Measurements from ENCODE around the gene ARRDC3.

ARRDC3 gene

DNA sequence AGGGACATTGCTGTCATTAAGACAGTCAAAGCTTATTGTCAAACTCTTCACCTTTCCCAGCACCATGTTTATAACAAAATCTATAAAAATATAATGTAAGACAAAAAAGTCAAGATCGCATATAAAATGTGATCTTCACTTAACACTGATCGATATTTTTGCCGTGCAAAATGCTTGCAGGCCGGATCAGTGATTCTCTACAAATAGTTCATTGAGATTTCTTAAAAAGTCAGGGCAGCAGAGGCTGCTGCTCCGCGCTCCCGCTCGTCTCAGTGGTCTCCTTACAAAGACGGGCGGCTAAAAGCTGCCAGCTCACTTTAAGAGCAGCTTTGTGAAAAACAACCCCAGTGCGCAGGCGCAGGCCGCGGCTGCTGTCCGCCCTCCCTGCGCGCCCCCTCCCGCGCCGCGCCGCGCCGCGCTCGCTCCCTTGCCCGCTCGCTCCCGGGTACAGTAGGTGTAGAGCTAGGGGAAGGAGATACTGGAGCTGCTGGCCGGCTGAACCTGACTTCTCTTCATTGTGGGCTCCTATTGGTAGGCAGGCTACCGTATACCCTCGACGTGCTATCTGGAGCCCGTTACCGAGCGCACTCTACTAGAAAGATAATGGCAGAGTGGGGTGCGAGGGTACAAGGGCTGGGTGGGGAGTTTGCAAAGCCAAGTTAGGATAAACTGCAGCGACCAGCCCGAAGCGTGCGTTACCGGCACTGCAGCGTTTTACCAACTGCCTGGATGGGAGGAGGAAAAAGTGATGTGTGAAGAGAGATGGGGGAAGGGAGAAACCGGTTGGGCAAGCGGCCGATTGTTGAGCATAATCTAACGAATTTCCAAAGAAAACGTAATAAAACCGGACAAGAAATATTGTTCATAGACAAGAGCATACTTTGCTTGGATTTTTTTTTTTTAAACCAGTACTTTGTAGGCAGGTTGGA is at the start of gene ARRDC3:
TSS of gene ARRDC3 (minus strand) at position 291 of the 929 bp plus-strand sequence. CDS start at position 66, 225 bp downstream.
- H3K4me1 ChIP-seq (ENCODE audit: insufficient read depth, low read length, severe bottlenecking) = peaks cover 22% of the 10 kb centered on the region
- H3F3A ChIP-seq (ENCODE audit: insufficient read depth, low read length) = 0 out of 2 replicates have a peak, but pooled peaks cover 3% of the 10 kb centered on the region
- TF ChIP-seq EZH2 (IDR thresholded peaks at IDR 0.05; ENCODE audit: borderline replicate concordance, low read length) (no peak), CTCF (IDR thresholded peaks at IDR 0.05; ENCODE audit: low read length) (no peak)
- H4K20me1 ChIP-seq (ENCODE audit: insufficient read depth, low read length) = no peaks in the 10 kb centered on the region
- no peaks in the 10 kb centered on the region for H3K9me3 ChIP-seq (ENCODE audit: low read length)
- H3K79me2 ChIP-seq (ENCODE audit: insufficient read depth, low read length) = peaks cover 35% of the 10 kb centered on the region
- peak within 1 kb of the TSS; percentile 84 for H3K4me3 ChIP-seq (ENCODE audit: low read depth, low read length, poor library complexity, severe bottlenecking)
- H3K9ac ChIP-seq (ENCODE audit: low read length) = peak within 1 kb of the TSS; percentile 99
- no peaks in the 10 kb centered on the region for H3K27me3 ChIP-seq (ENCODE audit: insufficient read depth, low read length)
- H2AFZ ChIP-seq (ENCODE audit: low read length) = no peak within 1 kb of the TSS; the same call in 1 of the 2 replicates
- H3K27ac ChIP-seq (ENCODE audit: low read depth, low read length, poor library complexity, severe bottlenecking) = peak within 1 kb of the TSS; percentile 96
- H3K36me3 ChIP-seq (ENCODE audit: insufficient read depth, low read length) = peaks cover 24% of the 10 kb centered on the region
- H3K9me2 ChIP-seq (ENCODE audit: low read depth, low read length) = no peaks in the 10 kb centered on the region
- H3K4me2 ChIP-seq (ENCODE audit: low read length) = peak within 1 kb of the TSS; percentile 80

DNA sequence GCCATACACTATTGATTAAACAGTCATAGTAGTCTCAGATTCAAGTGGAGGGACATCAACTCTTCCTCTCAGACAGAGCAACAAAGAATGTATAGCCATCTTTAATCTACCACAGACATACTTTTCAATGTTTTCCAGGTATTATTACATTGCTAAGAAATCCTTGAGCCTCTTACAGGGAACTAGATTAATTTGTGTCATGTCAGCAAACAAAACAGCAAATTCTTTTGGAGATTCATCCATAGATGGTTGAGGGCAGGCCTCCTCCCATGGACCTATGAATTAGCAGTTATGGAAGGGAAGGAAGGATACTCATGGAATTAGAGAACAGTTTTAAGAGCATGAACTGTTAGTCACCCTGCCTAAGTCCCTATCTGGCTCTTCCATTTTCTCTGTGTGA is 47.8 kb upstream of the ARRDC3 start:
- H3K36me3 ChIP-seq (ENCODE audit: insufficient read depth, low read length) = no peaks in the 10 kb centered on the region
- TF ChIP-seq CTCF (IDR thresholded peaks at IDR 0.05; ENCODE audit: low read length) (no peak), EZH2 (IDR thresholded peaks at IDR 0.05; ENCODE audit: borderline replicate concordance, low read length) (no peak)
- H2AFZ ChIP-seq (ENCODE audit: low read length) = no peak overlapping the region
- no peaks in the 10 kb centered on the region for H3K4me1 ChIP-seq (ENCODE audit: insufficient read depth, low read length, severe bottlenecking)
- no peaks in the 10 kb centered on the region for H3F3A ChIP-seq (ENCODE audit: insufficient read depth, low read length)
- no peak overlapping the region for H3K9ac ChIP-seq (ENCODE audit: low read length)
- no peaks in the 10 kb centered on the region for H3K27me3 ChIP-seq (ENCODE audit: insufficient read depth, low read length)
- no peaks in the 10 kb centered on the region for H3K9me2 ChIP-seq (ENCODE audit: low read depth, low read length)
- H3K4me3 ChIP-seq (ENCODE audit: low read depth, low read length, poor library complexity, severe bottlenecking) = no peak overlapping the region
- H3K27ac ChIP-seq (ENCODE audit: low read depth, low read length, poor library complexity, severe bottlenecking) = no peak overlapping the region
- no peaks in the 10 kb centered on the region for H3K79me2 ChIP-seq (ENCODE audit: insufficient read depth, low read length)
- no peaks in the 10 kb centered on the region for H3K9me3 ChIP-seq (ENCODE audit: low read length)
- no peak overlapping the region for H3K4me2 ChIP-seq (ENCODE audit: low read length)
- no peaks in the 10 kb centered on the region for H4K20me1 ChIP-seq (ENCODE audit: insufficient read depth, low read length)

- Histone ChIP-seq H3K27ac (ENCODE audit: low read depth, low read length, poor library complexity, severe bottlenecking) (no peak overlapping the region), H3F3A (ENCODE audit: insufficient read depth, low read length) (no peaks in the 10 kb centered on the region), H3K27me3 (ENCODE audit: insufficient read depth, low read length) (no peaks in the 10 kb centered on the region), H3K9ac (ENCODE audit: low read length) (no peak overlapping the region), H3K9me3 (ENCODE audit: low read length) (no peaks in the 10 kb centered on the region), H3K4me1 (ENCODE audit: insufficient read depth, low read length, severe bottlenecking) (no peaks in the 10 kb centered on the region), H4K20me1 (ENCODE audit: insufficient read depth, low read length) (no peaks in the 10 kb centered on the region), H3K4me3 (ENCODE audit: low read depth, low read length, poor library complexity, severe bottlenecking) (no peak overlapping the region), H2AFZ (ENCODE audit: low read length) (no peak overlapping the region), H3K36me3 (ENCODE audit: insufficient read depth, low read length) (no peaks in the 10 kb centered on the region), H3K9me2 (ENCODE audit: low read depth, low read length) (no peaks in the 10 kb centered on the region), H3K79me2 (ENCODE audit: insufficient read depth, low read length) (no peaks in the 10 kb centered on the region), H3K4me2 (ENCODE audit: low read length) (no peak overlapping the region)
- no peak for TF ChIP-seq CTCF (IDR thresholded peaks at IDR 0.05; ENCODE audit: low read length)
These were observed 41.7 kb upstream of the ARRDC3 start for GRCh38 chr5:91424638-91425436.
